ENCODE results near the gene MMP25. TPM values are rescaled to one million over a fixed set of nuclear protein-coding genes. Genes with fewer than 3 reads are reported as not detected.
"Not testable (repeated sequence)": the region's sequence is repeated elsewhere in the genome, so short reads cannot be mapped to it uniquely, and the experiment has no call there.

Gene MMP25
- total RNA-seq, 1 experiment from 2014 or later, result 0.67 TPM

- CTCF ChIA-PET, result no interaction called here
Measured at GRCh38 chr16:3070608-3071111, 24.3 kb downstream of the MMP25 start.

GRCh38 chr16:3071655-3072054 lies 25.3 kb downstream of the MMP25 start:
- in situ Hi-C loops (cut with HindIII; ENCODE audit: low pct_unique_long_range_greater_than_20kb, low sequenced_read_pairs), result no loop called here
- TF ChIP-seq SIN3A (IDR thresholded peaks at IDR 0.05; ENCODE audit: borderline replicate concordance, insufficient read depth, low read depth, low read length), result no peak
- no peak for TF ChIP-seq REST (IDR thresholded peaks at IDR 0.05; ENCODE audit: insufficient read depth in 1 of 2, low read depth in 2 of 2, low read length in 1 of 2)
- TF ChIP-seq POLR2AphosphoS5 (IDR thresholded peaks at IDR 0.05; ENCODE audit: low read depth, low read length), result no peak
- no peak for TF ChIP-seq TCF7L2 (IDR thresholded peaks at IDR 0.05; ENCODE audit: low read depth, low read length)
- no peak for TF ChIP-seq CTCF (IDR thresholded peaks at IDR 0.05)
- H3K9me3 ChIP-seq (ENCODE audit: control insufficient read depth, insufficient read depth, low read depth, low read length), result no peaks in the 10 kb centered on the region
- no peak overlapping the region for H3K27ac ChIP-seq (ENCODE audit: low read length)
- POLR2A ChIA-PET, result no interaction called here
- no peaks in the 10 kb centered on the region for H3K4me1 ChIP-seq (ENCODE audit: control insufficient read depth, insufficient read depth, low read length)
- CTCF ChIA-PET, result no interaction called here
- DNase-seq (ENCODE audit: low read depth, low spot score) (no peak), ATAC-seq (no peak)
- no peaks in the 10 kb centered on the region for H3K36me3 ChIP-seq (ENCODE audit: control insufficient read depth, insufficient read depth, low read length)
- intact Hi-C loops (cut with micrococcal nuclease; ENCODE audit: unreplicated experiment), result no loop called here
- no peaks in the 10 kb centered on the region for H3K27me3 ChIP-seq (ENCODE audit: control insufficient read depth, insufficient read depth, low read length)
- no peak overlapping the region for H3K4me3 ChIP-seq (ENCODE audit: low read depth in 2 of 2, low read length in 2 of 2)
- no TSS peak for BruUV-seq (replicated peaks)

More at GRCh38 chr16:3070608-3071111, 24.3 kb downstream of the MMP25 start:
- ATAC-seq (no peak), DNase-seq (ENCODE audit: low read depth, low spot score) (no peak)
- TF ChIP-seq CTCF (IDR thresholded peaks at IDR 0.05) (no peak), TCF7L2 (IDR thresholded peaks at IDR 0.05; ENCODE audit: low read depth, low read length) (no peak), REST (IDR thresholded peaks at IDR 0.05; ENCODE audit: insufficient read depth in 1 of 2, low read depth in 2 of 2, low read length in 1 of 2) (no peak), POLR2AphosphoS5 (IDR thresholded peaks at IDR 0.05; ENCODE audit: low read depth, low read length) (no peak), SIN3A (IDR thresholded peaks at IDR 0.05; ENCODE audit: borderline replicate concordance, insufficient read depth, low read depth, low read length) (no peak)
- POLR2A ChIA-PET, result no interaction called here
- H3K4me3 ChIP-seq (ENCODE audit: low read depth in 2 of 2, low read length in 2 of 2), result no peak overlapping the region
- no peaks in the 10 kb centered on the region for H3K9me3 ChIP-seq (ENCODE audit: control insufficient read depth, insufficient read depth, low read depth, low read length)
- no TSS peak for BruUV-seq (replicated peaks)
- no peak overlapping the region for H3K27ac ChIP-seq (ENCODE audit: low read length)
- no peaks in the 10 kb centered on the region for H3K36me3 ChIP-seq (ENCODE audit: control insufficient read depth, insufficient read depth, low read length)
- intact Hi-C loops (cut with micrococcal nuclease; ENCODE audit: unreplicated experiment), result no loop called here
- in situ Hi-C loops (cut with HindIII; ENCODE audit: low pct_unique_long_range_greater_than_20kb, low sequenced_read_pairs), result no loop called here
- no peaks in the 10 kb centered on the region; the same call in 1 of the 2 replicates for H3K4me1 ChIP-seq (ENCODE audit: control insufficient read depth, insufficient read depth, low read length)
- no peaks in the 10 kb centered on the region for H3K27me3 ChIP-seq (ENCODE audit: control insufficient read depth, insufficient read depth, low read length)

- H3K36me3 ChIP-seq (ENCODE audit: control insufficient read depth, insufficient read depth, low read length); H3K27ac ChIP-seq (ENCODE audit: low read length); ATAC-seq; H3K4me1 ChIP-seq (ENCODE audit: control insufficient read depth, insufficient read depth, low read length); H3K9me3 ChIP-seq (ENCODE audit: control insufficient read depth, insufficient read depth, low read depth, low read length); POLR2A ChIA-PET; BruUV-seq (replicated peaks); CTCF ChIA-PET; DNase-seq (ENCODE audit: low read depth, low spot score); in situ Hi-C loops (cut with HindIII; ENCODE audit: low pct_unique_long_range_greater_than_20kb, low sequenced_read_pairs); intact Hi-C loops (cut with micrococcal nuclease; ENCODE audit: unreplicated experiment); H3K27me3 ChIP-seq (ENCODE audit: control insufficient read depth, insufficient read depth, low read length); H3K4me3 ChIP-seq (ENCODE audit: low read depth in 2 of 2, low read length in 2 of 2): not testable (repeated sequence)
Measured at GRCh38 chr16:3072148-3072547, 25.8 kb downstream of the MMP25 start.

Measured in Panc1 (cell line).